Measurements from ENCODE around the gene SLC25A22. TPM values are rescaled to one million over a fixed set of nuclear protein-coding genes. Genes with fewer than 3 reads are reported as not detected.

Gene SLC25A22
- total and polyA plus RNA-seq, 9 of the 15 experiments (the other 6 are each of a cell fraction or from before 2014, with no cell fraction given), result 0.41 to 55.4 (median 11.4) TPM

DNA sequence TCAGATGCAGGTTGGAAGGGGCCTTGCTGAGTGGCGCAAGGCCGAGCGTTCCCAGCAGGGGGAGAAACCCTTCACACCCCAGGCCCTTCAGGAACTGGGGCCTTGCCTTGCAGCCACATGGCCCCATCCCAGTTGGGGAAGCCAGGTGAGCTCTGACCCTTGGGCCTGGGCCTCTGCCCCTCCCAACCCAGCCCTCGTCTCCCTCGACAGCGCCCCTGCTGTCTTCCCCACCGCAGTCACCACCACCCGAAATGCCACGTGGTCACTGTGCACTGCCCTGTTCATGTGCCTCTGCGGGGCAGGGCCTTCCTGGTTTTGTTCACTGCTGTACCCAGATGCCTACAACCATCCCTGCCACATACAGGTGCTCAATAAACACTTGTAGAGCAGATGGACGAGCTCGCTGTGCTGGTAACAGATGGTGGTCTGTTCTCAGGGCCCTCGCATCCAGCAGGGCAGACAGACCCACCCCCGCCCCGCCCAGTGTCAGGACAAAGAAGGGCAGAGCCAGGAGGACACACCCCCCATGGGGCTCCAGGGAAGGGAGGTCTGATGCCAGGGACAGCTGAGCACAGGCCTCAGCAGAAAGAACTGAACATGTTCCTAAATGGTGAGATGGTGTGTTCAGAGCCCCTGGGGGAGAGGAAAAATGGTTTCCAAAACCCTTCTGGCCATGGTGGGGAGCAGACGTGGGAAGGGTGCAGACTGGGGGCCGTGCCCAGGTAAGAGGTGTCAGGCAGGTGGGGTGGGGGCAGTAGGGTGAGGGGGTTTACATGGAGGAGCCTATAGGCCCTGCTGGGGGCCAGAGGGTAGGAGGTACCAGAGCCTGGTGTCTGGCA is 40.6 kb upstream of the SLC25A22 start (continued):
- TF ChIP-seq, protein P1, sequence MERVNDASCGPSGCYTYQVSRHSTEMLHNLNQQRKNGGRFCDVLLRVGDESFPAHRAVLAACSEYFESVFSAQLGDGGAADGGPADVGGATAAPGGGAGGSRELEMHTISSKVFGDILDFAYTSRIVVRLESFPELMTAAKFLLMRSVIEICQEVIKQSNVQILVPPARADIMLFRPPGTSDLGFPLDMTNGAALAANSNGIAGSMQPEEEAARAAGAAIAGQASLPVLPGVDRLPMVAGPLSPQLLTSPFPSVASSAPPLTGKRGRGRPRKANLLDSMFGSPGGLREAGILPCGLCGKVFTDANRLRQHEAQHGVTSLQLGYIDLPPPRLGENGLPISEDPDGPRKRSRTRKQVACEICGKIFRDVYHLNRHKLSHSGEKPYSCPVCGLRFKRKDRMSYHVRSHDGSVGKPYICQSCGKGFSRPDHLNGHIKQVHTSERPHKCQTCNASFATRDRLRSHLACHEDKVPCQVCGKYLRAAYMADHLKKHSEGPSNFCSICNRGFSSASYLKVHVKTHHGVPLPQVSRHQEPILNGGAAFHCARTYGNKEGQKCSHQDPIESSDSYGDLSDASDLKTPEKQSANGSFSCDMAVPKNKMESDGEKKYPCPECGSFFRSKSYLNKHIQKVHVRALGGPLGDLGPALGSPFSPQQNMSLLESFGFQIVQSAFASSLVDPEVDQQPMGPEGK (CRISPR knock-in tag; IDR thresholded peaks at IDR 0.05; ENCODE audit: borderline replicate concordance), result no peak
- TF ChIP-seq, protein P2, sequence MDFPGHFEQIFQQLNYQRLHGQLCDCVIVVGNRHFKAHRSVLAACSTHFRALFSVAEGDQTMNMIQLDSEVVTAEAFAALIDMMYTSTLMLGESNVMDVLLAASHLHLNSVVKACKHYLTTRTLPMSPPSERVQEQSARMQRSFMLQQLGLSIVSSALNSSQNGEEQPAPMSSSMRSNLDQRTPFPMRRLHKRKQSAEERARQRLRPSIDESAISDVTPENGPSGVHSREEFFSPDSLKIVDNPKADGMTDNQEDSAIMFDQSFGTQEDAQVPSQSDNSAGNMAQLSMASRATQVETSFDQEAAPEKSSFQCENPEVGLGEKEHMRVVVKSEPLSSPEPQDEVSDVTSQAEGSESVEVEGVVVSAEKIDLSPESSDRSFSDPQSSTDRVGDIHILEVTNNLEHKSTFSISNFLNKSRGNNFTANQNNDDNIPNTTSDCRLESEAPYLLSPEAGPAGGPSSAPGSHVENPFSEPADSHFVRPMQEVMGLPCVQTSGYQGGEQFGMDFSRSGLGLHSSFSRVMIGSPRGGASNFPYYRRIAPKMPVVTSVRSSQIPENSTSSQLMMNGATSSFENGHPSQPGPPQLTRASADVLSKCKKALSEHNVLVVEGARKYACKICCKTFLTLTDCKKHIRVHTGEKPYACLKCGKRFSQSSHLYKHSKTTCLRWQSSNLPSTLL (IDR thresholded peaks at IDR 0.05), result no peak
- no peak for TF ChIP-seq ZNF717 (CRISPR knock-in tag; IDR thresholded peaks at IDR 0.05)
- no peak for TF ChIP-seq STAG1 (CRISPR knock-in tag; IDR thresholded peaks at IDR 0.05; ENCODE audit: borderline replicate concordance)
- TF ChIP-seq DIDO1 (tag; IDR thresholded peaks at IDR 0.05; ENCODE audit: low read depth), result no peak
- no peak for TF ChIP-seq ZFP36 (IDR thresholded peaks at IDR 0.05; ENCODE audit: low read depth, low read length, partially characterized antibody)
- TF ChIP-seq SIN3B (IDR thresholded peaks at IDR 0.05; ENCODE audit: low read depth), result no peak

Data from K562 (cell line).